Measurements from ENCODE around the gene PPFIBP2.
"Not testable (repeated sequence)": the region's sequence is repeated elsewhere in the genome, so short reads cannot be mapped to it uniquely, and the experiment has no call there.

Gene PPFIBP2

DNA sequence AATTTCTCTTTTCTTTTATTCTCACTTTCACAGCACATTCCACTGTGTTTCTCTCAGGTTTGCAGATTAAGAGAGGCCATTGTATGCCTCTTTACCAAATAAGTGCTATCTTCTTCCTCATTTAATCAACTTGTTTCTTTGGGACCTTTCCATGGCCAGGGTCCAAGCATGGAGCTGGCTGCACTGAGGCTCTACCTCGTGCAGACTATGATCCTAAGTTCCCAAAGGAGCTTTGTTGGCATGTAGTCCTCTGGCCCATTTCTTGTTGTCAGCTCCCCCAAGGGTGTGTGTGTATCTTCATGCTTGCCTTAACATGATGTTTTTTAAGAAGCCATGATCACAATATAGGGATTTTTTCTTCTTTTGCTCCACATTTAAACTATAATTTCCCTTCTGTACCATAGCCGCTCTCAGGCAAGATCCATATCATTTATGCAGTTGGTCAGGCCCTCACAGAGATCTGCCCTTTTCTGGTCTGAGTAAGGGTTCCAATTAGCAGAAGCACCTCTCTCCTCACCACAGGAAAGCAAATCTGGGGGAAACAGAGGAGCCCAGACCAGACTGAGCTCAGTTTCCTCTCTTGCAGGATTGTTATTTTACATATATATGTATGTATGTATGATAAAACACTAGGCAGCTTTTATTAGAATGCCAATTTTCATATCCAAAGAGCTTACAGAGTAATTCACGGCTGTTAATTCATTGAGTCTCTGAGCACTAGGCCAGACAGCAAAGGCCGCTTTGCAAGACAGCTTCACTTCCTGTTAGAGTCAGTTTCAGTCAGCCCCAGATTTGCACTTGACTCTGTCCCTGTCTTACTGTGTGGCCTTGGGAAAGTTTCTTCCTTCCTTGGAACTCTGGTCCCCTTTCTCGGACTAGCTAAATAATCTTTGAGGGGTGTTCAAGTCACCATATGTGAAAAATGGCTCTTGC lies 125.2 kb downstream of the PPFIBP2 start:
- DNase-seq = no peak

DNA sequence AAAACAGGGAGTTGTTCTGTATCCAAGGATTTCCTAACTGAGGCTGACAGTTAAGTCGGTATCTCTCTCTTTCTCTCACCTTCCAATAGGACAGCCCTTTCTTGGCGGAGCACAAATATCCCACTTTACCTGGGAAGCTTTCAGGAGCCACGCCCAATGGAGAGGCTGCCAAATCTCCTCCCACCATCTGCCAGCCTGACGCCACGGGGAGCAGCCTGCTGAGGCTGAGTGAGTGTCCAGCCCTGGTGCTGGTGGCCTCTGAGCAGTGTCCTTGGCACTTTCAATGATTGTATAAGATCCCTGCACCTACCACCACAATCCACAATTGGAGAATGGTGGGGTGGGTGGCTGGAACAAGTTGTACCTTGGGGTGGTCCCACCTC lies 125.8 kb downstream of the PPFIBP2 start:
- no peak for DNase-seq

DNA sequence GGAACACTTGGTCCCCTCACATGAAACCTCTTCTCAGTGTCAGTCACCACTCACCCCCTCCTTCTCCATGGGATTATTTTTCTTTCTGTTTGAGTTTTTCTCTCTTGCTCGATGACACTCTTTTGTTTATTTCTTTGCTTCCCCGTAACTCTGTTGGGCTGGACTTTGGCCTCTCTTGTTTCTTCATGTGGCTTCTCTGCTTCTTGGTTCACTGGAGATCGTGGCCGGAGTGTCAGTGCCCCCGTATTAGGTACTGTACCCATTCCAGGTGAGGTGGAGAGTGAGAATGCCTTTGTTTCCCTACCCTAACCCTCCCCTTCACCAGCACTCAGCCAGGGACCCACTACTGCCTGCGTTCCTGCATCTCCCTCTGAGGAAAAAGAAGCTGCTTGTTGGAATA lies 127.0 kb downstream of the PPFIBP2 start:
- DNase-seq = no peak

DNA sequence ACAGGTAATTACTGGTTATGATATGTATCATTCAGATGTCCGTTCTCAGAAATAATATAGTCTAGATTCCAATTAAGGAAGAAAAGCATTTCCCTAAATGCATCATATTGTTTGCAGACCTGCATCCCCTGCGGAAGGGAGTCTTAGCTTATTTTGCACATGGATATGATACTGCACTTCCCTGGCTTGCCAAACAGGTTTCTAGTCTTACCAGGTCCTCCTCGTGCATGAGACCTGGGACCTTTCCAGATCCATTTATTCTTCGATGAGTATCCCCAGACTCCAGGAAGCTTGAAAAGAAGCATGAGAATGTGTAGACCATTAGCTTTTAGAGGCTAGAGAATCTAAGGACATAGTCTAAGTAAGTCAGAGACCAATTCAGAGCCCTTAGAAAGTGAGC lies 128.9 kb downstream of the PPFIBP2 start:
- DNase-seq = no peak

DNA sequence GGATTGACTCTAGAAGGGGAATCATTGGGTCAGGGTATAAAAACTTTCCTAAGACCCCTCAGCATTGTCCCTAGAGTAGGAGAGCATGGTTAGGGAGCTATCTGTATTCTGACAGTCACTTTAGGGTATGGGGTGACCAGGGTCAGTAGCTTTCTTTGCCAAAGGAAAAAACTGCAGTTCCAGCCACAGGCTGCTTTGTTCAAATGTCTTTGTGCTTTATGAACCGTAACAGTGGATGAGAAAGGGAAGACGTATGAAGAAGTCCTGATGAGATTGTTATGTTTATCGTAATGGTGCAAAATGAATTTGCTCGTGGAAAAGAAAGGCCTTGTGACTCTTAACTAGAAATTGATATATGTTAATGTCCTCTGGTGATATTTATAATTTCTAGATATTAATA lies 129.5 kb downstream of the PPFIBP2 start:
- DNase-seq = no peak

DNA sequence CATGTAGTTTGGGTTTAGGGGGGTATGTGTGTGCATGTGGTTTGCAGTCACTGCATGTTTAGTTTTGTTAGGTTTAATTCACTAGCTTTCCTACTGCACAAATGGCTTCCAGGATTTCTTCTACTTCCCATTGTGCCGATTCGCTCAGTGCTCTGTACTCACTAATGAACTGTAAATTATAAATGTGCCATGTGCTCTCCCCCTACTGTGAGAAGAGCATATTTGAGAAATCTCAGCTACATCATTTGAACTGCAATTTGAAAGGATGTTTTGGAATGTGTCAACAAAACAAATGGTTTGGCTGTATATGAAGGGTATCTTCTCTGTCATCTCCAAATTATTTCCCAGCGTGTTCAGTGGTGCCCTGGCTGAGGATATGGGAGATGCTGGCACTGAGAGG lies 131.4 kb downstream of the PPFIBP2 start:
- no peak for DNase-seq

DNA sequence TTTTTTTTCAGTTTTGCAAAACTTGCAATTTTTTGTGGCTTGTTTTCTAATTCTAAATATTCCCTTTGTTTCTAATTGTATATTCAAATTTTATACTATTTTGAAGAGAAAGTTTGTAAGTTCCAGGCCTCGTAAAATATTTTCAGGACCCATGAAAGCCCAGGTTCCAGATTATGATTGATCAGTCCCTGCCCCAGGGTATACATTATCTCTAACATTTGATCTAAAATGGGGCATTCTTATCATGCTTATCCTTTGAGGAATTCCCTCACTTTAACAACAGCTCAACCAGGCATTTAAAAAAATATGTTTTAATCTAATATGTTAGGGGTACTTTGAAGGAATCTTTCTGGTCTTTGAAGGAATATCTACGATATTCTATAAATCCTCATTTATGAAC lies 133.1 kb downstream of the PPFIBP2 start:
- DNase-seq = no peak

DNA sequence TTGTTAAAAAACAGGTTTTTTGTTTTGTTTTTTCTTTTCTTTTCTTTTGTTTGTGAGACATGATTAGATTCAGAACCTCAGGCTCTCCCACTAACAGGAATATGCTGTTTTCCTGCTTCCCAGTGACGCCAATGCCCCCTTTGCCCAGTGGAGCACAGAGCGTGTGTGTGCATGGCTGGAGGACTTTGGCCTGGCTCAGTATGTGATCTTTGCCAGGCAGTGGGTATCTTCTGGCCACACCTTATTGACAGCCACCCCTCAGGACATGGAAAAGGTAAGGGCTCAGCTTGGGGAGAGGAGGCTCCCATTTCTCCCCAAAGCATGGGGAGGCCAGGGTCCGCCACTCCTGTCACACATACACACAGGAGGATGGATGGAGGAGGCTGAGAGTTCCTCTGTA lies 134.5 kb downstream of the PPFIBP2 start:
- DNase-seq = no peak

DNA sequence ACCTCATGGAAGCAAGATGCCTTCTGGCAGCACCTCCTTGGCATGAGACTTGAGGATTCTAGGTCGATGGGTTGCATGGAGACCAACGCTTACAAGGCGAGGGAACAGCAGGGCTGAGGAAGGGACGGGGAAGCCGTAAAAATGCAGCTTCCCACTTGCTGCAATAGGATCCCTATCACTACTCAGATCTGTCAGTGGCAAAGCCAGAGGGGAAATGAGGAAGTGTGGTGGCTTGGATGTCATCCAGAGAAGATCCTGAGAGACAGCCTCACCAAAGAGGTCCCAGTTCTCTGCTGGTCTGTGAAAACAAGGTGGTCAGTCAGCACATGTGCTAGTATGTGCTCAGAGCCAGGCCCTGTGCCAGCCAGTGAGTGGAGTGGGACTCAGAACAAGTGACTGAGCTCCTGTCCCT lies 137.3 kb downstream of the PPFIBP2 start:
- no peak for DNase-seq

DNA sequence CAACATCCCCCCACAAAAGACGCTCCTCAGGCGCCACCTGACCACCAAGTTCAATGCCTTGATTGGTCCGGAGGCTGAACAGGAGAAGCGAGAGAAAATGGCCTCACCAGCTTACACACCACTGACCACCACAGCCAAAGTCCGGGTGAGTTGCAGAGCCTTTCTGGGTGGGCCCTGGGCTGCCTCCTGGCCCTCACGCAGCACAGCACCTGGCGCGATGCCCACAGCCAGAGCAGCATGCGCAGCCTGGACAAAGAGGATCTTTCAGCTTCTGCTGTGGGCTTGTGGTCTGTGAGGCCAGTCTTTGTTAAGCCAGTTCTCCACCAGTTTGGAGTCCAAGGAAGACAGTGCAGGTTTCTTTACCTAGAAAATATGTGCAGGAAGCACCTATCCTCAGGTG lies 137.9 kb downstream of the PPFIBP2 start:
- no peak for DNase-seq

DNA sequence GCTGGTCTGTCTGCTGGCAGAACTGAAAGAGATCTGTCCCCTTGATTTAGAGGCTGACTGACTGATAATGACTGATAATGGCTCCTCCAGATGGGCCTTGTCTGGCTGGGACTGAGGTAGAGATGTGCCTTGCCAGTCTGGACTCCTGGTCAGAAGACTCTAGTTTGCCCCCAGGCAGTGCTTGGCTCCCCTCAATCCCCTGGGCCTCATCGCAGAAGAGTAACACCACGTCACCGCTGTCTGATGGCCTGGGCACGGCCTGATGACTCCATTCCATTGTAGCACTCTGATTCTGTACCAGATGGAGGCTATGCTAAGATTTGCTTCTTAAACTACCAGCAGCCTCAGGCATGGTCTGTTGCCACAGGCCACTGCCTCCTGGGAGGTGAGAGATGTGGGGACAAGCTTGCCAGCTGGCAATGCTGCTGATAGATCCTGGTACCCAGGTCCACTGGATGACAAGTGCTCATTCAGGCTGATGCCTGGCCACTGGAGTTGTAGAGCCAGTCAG lies 140.5 kb downstream of the PPFIBP2 start:
- DNase-seq = no peak

DNA sequence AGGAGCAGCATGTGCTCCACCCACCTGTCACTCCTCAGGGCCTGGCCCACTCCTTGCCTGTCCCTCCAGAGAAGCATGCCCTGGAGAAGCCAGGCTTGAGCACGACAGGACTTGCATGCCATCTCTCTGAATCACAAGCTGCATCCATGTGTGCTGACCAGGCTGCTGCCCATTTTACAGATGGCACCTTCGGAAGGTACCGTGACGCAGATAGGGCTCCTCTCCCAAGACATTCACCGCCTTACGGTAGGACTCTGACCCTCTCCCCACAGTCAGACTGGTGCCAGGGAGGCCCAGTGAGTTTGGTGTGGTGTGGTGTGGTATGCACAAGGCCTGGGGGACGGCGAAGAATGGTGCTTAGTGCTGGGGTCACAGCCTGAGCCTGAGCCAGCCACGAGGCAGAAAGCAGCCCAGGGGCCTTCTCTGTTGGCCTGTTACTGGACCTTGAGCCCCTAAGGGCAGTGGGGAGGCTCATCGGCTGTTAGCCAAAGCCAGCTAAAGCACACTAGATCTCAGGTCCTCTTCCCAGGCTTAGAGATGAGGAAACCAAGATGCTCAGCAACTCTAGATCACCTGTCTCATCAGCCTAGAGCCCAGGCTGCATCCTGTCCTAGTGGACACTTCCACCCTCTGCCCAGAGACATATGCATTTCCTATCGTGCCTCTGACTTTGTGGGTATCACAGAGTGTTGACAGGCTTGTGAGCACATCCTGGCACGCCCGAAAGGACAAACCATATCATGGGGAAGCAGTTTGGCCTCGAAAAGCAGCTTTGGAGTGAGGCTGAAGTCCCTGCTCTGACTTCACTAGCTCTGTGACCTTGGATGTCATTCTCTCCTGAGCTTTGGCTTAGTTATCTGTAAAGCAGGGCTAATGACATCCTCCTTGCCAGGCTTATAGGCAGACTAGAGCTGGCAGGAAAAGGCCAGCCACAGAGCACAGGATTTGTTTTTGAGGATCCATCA lies 141.7 kb downstream of the PPFIBP2 start:
- no peak for DNase-seq

DNA sequence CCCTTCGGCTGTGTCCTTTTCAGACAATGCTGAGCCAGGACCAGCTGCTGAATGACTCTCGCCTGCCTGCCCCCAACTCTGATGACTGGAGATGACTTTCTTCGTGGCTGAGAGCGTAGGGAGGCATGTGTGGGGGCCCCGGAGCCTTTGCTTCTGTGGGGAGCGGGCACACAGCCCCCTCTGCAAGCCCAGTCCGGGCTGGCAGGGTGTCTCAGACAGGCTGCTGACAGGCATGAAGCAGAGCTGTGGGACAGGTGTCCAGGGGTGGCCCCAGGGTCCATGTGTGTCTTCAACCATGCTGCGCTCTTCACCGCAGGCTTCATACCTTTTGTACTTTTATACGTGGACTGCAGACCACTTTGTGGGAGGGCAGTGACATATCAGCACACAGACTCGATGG lies 142.9 kb downstream of the PPFIBP2 start:
- DNase-seq = no peak

DNA sequence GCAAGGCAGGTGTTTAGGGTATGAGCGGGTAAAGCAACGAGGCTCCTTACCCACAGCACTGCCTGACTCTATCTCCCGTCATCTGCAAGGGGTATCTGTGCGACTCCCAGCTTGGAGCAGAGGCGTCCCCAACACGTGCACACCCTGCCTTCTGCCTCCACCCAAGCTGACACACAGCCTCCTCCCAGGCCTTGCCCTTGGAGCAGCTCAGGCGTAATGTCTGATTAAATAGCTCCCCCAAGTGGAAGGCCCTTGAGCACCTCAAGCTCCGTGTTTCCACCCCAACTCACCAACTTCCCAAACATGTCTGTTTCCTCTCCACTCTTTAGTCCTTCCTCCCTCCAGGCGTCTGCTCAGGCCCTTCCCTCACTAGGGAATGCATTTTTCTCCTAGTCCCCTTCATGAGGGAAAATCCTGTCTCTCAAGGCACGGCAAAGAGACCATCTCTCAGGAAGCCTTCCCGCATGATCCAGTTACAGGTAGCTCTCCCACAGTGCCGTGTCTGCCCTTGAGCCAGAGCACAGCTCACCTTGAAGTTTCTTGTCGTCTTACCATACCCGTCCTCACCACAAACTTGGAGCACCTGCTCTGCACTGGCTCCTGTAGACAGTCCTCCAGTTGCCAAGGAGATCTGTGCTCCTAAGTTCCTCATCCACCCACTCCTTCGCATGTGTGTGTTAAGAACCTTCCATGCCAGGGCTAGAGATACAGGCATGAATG lies 143.7 kb downstream of the PPFIBP2 start:
- no peak for DNase-seq

DNA sequence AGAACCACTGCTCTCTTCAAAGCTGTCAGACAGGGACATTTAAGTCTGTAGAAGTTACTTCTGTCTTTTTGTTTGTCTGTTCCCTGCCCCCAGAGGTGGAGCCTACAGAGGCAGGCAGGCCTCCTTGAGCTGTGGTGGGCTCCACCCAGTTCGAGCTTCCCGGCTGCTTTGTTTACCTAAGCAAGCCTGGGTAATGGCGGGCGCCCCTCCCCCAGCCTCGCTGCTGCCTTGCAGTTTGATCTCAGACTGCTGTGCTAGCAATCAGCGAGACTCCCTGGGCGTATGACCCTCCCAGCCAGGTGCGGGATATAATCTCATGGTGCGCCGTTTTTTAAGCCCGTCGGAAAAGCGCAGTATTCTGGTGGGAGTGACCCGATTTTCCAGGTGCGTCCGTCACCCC lies 149.7 kb downstream of the PPFIBP2 start:
- DNase-seq = not testable (repeated sequence)

DNA sequence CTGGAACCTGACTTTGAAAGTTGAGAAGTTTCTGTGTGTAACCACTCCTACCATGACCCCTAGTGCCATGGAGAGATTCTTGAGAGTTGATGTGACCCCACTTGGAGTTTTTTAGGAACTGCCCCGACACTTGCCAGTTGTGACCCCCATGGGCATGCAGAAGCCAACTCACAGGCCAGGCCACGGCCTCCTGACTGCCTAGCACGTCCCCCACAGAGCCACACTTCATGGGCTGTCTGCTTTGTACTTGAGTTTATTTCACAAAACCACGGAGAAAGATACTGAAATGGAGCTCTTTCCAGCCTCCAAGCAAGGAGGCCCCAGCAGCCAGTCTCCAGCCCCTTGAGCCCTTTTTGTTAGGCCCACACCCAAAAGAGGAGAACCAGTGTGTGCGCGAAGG lies 151.1 kb downstream of the PPFIBP2 start:
- DNase-seq = no peak

DNA sequence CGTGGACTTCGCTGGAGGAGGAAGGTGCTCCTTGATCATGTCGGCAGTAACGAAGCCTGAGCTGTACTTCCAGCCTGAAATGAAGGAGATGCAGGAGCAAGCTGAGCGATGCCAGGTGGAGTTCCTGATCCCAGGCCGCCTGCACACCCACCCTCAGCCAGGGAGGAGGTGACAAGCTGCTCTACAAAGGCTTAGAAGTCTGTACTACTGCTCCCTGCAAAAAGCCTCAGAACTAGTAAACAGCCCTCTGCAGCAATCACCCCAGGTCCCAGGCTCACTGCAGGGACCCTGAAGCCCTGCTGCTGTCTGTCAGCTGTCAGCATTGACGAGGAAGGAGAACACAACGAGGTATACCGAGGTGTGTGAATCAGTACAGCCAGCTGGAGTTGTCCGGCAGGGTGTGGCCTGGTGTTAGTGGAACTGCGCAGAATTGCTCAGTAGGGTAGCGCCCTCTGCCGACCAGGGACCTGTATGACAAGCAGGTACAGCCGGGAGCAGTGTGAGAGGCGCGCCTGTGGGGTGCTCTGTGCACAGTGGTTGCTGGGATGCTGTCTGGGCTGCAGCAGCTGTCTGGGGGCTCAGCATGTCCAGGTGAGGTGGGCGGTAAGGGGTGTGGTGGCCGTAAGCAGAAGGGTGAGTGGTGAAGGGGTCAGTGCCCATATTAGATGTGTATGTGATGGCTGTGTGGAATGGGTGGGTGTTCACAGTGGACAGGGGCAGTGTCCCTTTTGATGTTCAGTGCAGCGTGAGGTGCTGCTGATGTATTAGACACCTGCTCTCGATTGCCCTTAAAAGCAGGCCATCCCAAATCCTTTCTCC lies 151.9 kb downstream of the PPFIBP2 start:
- DNase-seq = no peak

DNA sequence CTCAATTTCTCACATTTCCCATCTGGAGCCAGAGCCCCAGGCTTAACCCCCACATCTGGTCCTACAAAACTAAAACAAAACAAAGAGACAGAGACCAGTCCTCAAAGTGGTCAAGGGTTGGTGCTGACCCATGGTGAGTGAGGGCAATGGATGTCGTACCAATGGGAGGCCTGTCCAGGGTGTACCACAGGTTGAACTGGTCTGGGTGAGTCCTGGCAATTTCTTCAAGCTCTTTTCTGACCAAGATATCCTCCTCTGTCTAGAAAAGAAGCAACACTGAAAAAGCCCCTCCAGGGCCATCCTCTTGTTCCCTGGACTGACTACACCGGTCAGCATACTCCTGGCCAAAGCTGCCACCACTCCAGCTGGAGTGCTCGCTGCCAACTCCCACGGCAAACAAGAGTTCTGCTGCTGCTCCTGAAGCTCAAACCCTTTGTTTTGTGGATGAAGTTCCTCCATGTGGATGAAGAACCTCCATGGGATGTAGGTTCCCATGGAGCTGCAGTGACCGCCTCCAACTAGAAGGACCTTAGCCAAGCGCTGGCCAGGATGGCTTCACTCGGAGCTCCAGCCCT lies 152.6 kb downstream of the PPFIBP2 start:
- DNase-seq = no peak

DNA sequence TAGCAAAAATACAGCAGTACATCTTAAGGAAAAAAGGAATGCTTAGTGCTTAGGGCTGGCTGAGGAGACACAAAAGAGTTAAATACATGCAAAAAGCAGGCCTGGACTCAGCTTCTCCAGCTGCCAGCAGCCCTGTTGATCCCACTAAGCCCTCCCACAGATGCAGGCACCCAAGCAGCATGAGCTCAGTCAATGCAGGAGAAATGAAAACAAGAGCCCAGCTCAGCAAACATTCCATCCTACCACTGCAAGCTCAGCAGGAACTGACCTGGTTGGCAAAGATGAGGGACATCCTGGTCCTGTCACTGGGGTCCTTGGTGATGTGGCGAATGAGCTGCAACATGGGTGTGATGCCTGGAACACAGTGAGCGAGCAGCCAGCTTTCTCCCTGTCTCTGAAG lies 153.7 kb downstream of the PPFIBP2 start:
- DNase-seq = no peak

DNA sequence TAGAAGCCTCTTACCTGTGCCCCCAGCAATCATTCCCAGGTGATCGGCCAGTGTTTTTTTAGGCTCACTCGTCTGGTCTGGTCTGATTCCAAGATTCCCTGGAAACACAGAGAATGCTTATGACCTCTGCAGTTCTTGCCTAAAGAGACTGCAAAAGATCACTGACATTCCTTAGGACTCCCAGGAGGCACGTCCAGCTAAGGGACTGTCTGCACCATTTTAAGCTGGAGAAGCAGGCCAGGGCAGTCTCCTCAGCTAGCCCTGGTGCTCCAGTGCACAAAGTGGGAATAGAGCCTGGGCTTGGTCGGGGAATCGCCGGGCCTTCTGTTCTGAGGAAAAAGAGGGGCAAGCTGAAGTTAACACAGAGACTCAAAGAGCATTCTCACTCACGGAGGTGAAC lies 154.7 kb downstream of the PPFIBP2 start:
- DNase-seq = no peak

DNA sequence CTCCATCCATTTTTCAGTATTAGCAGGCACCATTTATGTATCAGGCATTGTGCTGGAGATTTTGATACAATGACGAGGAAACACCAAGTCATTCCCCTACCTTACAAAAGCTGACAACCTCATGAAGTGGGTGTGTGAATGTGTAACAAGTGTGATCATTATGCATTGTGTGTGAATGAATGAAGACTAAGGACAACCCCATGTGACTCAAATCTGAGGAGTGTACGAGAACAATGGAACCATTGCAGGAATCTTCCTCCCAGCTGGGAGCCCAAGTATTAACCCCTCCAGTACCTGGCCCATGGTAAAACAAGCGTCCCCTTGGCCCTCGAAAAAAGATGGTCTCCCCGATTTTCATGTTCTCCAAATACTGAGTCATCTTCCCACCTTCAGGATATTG lies 155.1 kb downstream of the PPFIBP2 start:
- no peak for DNase-seq

DNA sequence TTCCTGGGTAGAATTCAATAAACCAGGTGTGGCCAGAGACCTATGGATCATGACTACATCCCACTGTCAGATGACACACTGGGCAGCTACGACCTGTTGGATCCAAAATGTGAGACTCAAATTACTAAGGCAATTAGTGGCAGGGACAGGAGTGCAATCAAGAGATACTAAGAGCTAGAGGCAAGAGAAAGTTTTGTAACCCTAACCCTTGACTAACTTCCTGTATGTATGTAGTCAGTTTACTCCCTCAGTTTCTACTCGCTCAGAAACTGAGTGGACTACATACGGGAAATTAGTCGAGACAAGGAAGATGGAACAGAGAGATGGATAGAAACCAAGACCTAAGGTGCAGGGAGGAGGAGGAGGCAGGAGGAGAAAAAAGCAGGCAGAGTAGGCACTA lies 156.8 kb downstream of the PPFIBP2 start:
- DNase-seq = no peak

Measured in cortex of kidney (tissue), 1 donor.